ENCODE results near the gene IFI44. TPM values are rescaled to one million over a fixed set of nuclear protein-coding genes. Genes with fewer than 3 reads are reported as not detected.

Gene IFI44, protein sequence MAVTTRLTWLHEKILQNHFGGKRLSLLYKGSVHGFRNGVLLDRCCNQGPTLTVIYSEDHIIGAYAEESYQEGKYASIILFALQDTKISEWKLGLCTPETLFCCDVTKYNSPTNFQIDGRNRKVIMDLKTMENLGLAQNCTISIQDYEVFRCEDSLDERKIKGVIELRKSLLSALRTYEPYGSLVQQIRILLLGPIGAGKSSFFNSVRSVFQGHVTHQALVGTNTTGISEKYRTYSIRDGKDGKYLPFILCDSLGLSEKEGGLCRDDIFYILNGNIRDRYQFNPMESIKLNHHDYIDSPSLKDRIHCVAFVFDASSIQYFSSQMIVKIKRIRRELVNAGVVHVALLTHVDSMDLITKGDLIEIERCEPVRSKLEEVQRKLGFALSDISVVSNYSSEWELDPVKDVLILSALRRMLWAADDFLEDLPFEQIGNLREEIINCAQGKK
- total RNA-seq (10 to 100 TPM; 45.6 to 49.4 TPM), polyA plus RNA-seq (10 to 100 TPM; 20.2 to 43.6 TPM)

DNA sequence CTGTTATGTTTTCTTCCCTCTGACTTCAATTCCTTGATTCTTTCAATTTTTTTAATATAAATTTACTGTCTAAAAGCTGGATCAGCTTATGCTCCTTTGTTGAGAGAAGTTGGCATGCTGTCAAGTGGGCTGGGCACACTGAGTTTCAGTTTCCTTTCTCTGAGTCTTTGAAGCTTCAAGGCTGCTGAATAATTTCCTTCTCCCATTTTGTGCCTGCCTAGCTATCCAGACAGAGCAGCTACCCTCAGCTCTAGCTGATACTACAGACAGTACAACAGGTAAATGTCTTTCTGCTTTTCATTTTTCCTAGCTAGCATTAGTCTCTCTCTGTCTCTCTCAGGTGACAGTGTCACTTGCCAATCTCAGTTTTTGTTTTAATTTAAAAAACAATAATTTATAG lies at the start of gene IFI44:
TSS of gene IFI44 (plus strand) at position 204 of the 400 bp plus-strand sequence. CDS start 365 bp downstream, outside the sequence.
- peak within 1 kb of the TSS; percentile 66 for H3K27ac ChIP-seq (ENCODE audit: low read depth, low read length)
- peak; percentile 75 to 84 (median 78) for DNase-seq
- ChIA-PET POLR2A (ENCODE audit: partially characterized antibody) (interaction anchor here (1.0 to 1.5 kb wide), 6 partner anchors 21 to 32 kb away, joined by 3 to 14 read pairs (median 4); partner anchors contain the start of gene IFI44L), CTCF (ENCODE audit: partially characterized antibody) (interaction anchor here (0.7 to 2.4 kb wide), 8 partner anchors 21 to 32 kb away, joined by 3 to 11 read pairs (median 4); partner anchors contain the start of gene IFI44L)
- Mint-ChIP-seq H3K4me1 (peaks cover 46 to 88% (median 69%) of the 10 kb centered on the region in 4 donors), H3K27me3 (no peaks in the 10 kb centered on the region), H3K9me3 (peaks cover 2 to 23% (median 10%) of the 10 kb centered on the region in 8 donors), H3K27ac (peak within 1 kb of the TSS; percentile 88 to 97 (median 95)), H3K4me3 (peak within 1 kb of the TSS; percentile 90 to 97 (median 93)), H3K36me3 (peaks cover 20 to 36% of the 10 kb centered on the region in 2 donors)
- H3K4me1 ChIP-seq (ENCODE audit: insufficient read depth, low read length) = peaks cover 63% of the 10 kb centered on the region
- intact Hi-C loops (cut with micrococcal nuclease) = loop anchor here (1.0 kb wide), 1 partner anchor 32 kb away; no protein-coding TSS in a partner anchor
- no peaks in the 10 kb centered on the region for H3K36me3 ChIP-seq (ENCODE audit: insufficient read depth, low read length)
- H3K27me3 ChIP-seq (ENCODE audit: insufficient read depth, low read length) = no peaks in the 10 kb centered on the region
- H3K9me3 ChIP-seq (ENCODE audit: control insufficient read depth in 1 of 2, low read length in 2 of 2) = no peaks in the 10 kb centered on the region
- H3K4me3 ChIP-seq (ENCODE audit: low read length in 2 of 2) = peak within 1 kb of the TSS; percentile 68 to 73

DNA sequence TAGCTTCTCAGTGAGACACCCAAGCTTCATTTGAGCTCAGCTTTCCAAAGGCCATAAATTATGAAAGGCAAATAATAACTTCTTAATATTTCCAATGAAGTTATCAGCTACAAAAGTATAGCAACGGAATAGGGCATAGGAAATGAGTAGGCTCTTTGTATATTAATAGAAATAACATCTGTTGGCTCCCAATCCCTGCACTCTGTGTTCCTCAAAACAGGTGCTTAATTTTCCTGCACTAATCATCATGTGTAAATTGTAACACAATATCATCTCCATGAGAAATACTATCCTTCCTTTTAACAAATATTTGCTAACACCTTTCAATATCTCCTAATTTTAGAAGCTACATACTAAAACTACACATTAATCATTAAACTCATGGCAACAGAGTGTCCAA lies 48.6 kb upstream of the IFI44 start:
- H3K27ac Mint-ChIP-seq = peak overlapping the region in 1 of 7 donors; percentile 2
- H3K4me3 Mint-ChIP-seq = no peak overlapping the region
- H3K36me3 Mint-ChIP-seq = no peaks in the 10 kb centered on the region
- Histone ChIP-seq H3K4me1 (ENCODE audit: insufficient read depth, low read length) (no peaks in the 10 kb centered on the region), H3K9me3 (ENCODE audit: control insufficient read depth in 1 of 2, low read length in 2 of 2) (no peaks in the 10 kb centered on the region), H3K36me3 (ENCODE audit: insufficient read depth, low read length) (no peaks in the 10 kb centered on the region), H3K27ac (ENCODE audit: low read depth, low read length) (no peak overlapping the region), H3K27me3 (ENCODE audit: insufficient read depth, low read length) (no peaks in the 10 kb centered on the region), H3K4me3 (ENCODE audit: low read length in 2 of 2) (no peak overlapping the region)
- ChIA-PET POLR2A (ENCODE audit: partially characterized antibody) (no interaction called here), CTCF (ENCODE audit: partially characterized antibody) (interaction anchor here (1.1 kb wide), 1 partner anchor 11 kb away, joined by 3 read pairs; no protein-coding TSS in a partner anchor)
- H3K9me3 Mint-ChIP-seq = no peaks in the 10 kb centered on the region
- H3K27me3 Mint-ChIP-seq = peaks cover 0 to 4% of the 10 kb centered on the region in 2 donors
- intact Hi-C loops (cut with micrococcal nuclease) = no loop called here
- no peaks in the 10 kb centered on the region for H3K4me1 Mint-ChIP-seq
- no peak for DNase-seq

DNA sequence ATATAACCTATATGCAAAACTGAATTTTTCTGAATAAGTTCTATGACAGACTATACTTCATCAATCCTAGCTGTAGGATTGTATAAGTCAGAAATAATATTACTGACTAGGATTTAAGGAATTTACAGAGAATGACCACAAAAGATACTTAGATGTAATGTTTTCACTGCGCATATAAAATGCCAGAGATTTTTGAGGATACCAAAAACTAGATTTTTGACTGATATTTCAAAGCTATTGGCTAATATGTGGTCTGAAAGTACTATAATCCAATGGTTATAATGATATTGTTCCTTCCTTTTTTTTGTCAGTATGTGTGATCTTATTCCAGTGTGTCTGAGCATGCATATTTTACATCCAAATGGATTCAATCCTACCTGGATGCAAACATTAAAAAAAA lies 46.4 kb upstream of the IFI44 start:
- no peaks in the 10 kb centered on the region for H3K36me3 Mint-ChIP-seq
- peaks cover 3 to 5% of the 10 kb centered on the region in 2 donors for H3K27me3 Mint-ChIP-seq
- DNase-seq = no peak
- H3K4me1 Mint-ChIP-seq = no peaks in the 10 kb centered on the region
- H3K27ac ChIP-seq (ENCODE audit: low read depth, low read length) = no peak overlapping the region
- no peaks in the 10 kb centered on the region for H3K9me3 Mint-ChIP-seq
- H3K9me3 ChIP-seq (ENCODE audit: control insufficient read depth in 1 of 2, low read length in 2 of 2) = no peaks in the 10 kb centered on the region
- intact Hi-C loops (cut with micrococcal nuclease) = no loop called here
- no peak overlapping the region for H3K27ac Mint-ChIP-seq
- ChIA-PET POLR2A (ENCODE audit: partially characterized antibody) (no interaction called here), CTCF (ENCODE audit: partially characterized antibody) (no interaction called here)
- H3K4me3 ChIP-seq (ENCODE audit: low read length in 2 of 2) = no peak overlapping the region
- no peaks in the 10 kb centered on the region for H3K36me3 ChIP-seq (ENCODE audit: insufficient read depth, low read length)
- no peaks in the 10 kb centered on the region for H3K4me1 ChIP-seq (ENCODE audit: insufficient read depth, low read length)
- H3K27me3 ChIP-seq (ENCODE audit: insufficient read depth, low read length) = no peaks in the 10 kb centered on the region
- no peak overlapping the region for H3K4me3 Mint-ChIP-seq

DNA sequence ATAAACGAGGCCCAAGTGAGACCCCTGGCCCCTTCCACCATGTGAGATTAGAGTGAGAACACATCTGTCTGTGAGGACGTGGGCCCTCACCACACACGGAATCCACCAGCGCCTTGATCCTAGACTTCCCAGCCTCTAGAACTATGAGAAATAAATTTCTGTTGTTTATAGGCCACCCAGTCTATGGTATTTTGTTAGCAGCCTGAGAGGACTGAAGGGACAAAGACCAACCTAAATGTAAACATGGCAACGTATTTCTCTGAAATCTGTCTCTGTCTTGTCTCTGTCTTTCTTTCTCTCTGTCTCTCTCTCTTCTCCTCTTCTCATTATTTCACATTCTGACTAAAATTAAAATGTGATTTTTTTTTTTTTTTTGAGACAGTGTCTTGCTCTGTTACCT lies 45.0 kb upstream of the IFI44 start:
- Mint-ChIP-seq H3K27me3 (peaks cover 0 to 5% of the 10 kb centered on the region in 2 donors), H3K27ac (no peak overlapping the region), H3K36me3 (no peaks in the 10 kb centered on the region), H3K4me3 (no peak overlapping the region), H3K9me3 (no peaks in the 10 kb centered on the region), H3K4me1 (no peaks in the 10 kb centered on the region)
- CTCF ChIA-PET (ENCODE audit: partially characterized antibody) = no interaction called here
- no peaks in the 10 kb centered on the region for H3K27me3 ChIP-seq (ENCODE audit: insufficient read depth, low read length)
- H3K36me3 ChIP-seq (ENCODE audit: insufficient read depth, low read length) = no peaks in the 10 kb centered on the region
- H3K4me1 ChIP-seq (ENCODE audit: insufficient read depth, low read length) = no peaks in the 10 kb centered on the region
- POLR2A ChIA-PET (ENCODE audit: partially characterized antibody) = no interaction called here
- H3K27ac ChIP-seq (ENCODE audit: low read depth, low read length) = no peak overlapping the region
- no peaks in the 10 kb centered on the region for H3K9me3 ChIP-seq (ENCODE audit: control insufficient read depth in 1 of 2, low read length in 2 of 2)
- intact Hi-C loops (cut with micrococcal nuclease) = no loop called here
- DNase-seq = no peak
- H3K4me3 ChIP-seq (ENCODE audit: low read length in 2 of 2) = no peak overlapping the region

DNA sequence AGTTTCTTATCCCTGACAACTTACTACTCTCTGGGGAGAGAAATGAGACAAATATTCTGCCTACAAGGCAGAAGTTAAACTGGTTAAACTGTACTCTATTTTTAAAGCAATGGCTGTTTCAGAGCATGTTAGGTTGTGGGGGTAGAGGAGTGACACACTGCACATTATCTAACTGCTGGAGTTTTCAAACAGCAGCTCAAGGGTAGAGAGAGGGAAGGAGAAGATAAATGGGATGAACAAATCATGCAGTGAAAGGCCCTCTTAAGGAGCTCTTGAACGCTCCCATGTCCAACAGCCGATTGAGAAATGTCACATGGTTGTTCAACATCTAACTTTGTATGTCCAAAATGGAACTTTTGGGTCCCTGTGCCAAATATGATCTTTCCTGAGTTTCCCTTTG lies 43.4 kb upstream of the IFI44 start:
- Histone ChIP-seq H3K9me3 (ENCODE audit: control insufficient read depth in 1 of 2, low read length in 2 of 2) (no peaks in the 10 kb centered on the region), H3K4me3 (ENCODE audit: low read length in 2 of 2) (no peak overlapping the region), H3K27ac (ENCODE audit: low read depth, low read length) (no peak overlapping the region), H3K36me3 (ENCODE audit: insufficient read depth, low read length) (no peaks in the 10 kb centered on the region), H3K4me1 (ENCODE audit: insufficient read depth, low read length) (no peaks in the 10 kb centered on the region), H3K27me3 (ENCODE audit: insufficient read depth, low read length) (no peaks in the 10 kb centered on the region)
- Mint-ChIP-seq H3K9me3 (no peaks in the 10 kb centered on the region), H3K4me1 (no peaks in the 10 kb centered on the region), H3K36me3 (no peaks in the 10 kb centered on the region), H3K27me3 (peaks cover 0 to 8% of the 10 kb centered on the region in 2 donors), H3K4me3 (no peak overlapping the region), H3K27ac (peak overlapping the region in 1 of 7 donors; percentile 37)
- intact Hi-C loops (cut with micrococcal nuclease) = no loop called here
- CTCF ChIA-PET (ENCODE audit: partially characterized antibody) = interaction anchor here (1.1 kb wide), 1 partner anchor 475 kb away, joined by 3 read pairs; no protein-coding TSS in a partner anchor
- DNase-seq = no peak
- POLR2A ChIA-PET (ENCODE audit: partially characterized antibody) = no interaction called here

DNA sequence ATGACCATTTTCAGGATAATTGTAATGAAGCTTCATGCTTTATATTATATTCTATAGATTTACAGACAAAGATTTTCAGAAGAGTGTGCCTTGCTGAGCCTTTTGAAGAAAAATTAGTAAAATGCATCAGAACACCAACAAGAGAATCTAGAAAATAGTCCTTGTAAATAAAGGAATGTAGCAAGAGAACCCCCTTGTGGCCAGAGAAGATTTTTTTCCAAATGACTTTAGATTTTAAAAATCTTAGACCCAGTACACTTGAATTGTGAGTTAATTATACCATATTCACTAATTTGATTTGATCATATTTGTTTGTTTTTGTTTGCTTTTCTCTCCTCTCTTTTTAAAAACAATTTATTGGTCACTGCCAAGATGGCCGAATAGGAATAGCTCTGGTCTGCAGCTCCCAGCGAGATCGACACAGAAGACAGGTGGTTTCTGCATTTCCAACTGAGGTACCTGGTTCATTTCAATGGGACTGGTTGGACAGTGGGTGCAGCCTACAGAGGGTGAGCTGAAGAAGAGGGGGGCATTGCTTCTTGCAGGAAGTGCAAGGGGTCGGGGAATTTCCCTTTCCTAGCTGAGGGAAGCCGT lies 42.2 kb upstream of the IFI44 start:
- H3K4me1 Mint-ChIP-seq = no peaks in the 10 kb centered on the region
- POLR2A ChIA-PET (ENCODE audit: partially characterized antibody) = no interaction called here
- peak overlapping the region in 1 of 8 donors; percentile 26 for H3K4me3 Mint-ChIP-seq

DNA sequence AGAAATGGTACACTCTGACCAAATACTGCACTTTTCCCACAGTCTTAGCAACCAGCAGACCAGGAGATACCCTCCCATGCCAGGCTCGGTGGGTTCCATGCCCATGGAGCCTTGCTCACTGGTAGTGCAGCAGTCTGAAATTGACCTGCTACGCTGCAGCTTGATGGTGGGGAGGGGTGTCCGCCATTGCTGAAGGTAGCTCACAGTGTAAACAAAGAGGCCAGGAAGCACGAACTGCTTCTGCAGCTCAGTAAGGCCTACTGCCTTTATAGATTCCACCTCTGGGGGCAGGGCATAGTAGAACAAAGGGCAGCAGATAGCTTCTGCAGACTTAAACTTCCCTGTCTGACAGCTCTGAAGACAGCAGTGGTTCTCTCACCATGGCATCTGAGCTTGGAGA lies 41.7 kb upstream of the IFI44 start:
- H3K4me3 Mint-ChIP-seq = no peak overlapping the region
- Histone ChIP-seq H3K36me3 (ENCODE audit: insufficient read depth, low read length) (no peaks in the 10 kb centered on the region), H3K4me1 (ENCODE audit: insufficient read depth, low read length) (no peaks in the 10 kb centered on the region), H3K4me3 (ENCODE audit: low read length in 2 of 2) (no peak overlapping the region), H3K9me3 (ENCODE audit: control insufficient read depth in 1 of 2, low read length in 2 of 2) (no peaks in the 10 kb centered on the region), H3K27me3 (ENCODE audit: insufficient read depth, low read length) (no peaks in the 10 kb centered on the region), H3K27ac (ENCODE audit: low read depth, low read length) (no peak overlapping the region)
- ChIA-PET POLR2A (ENCODE audit: partially characterized antibody) (no interaction called here), CTCF (ENCODE audit: partially characterized antibody) (interaction anchor here (0.8 to 2.1 kb wide), 7 partner anchors 9 to 463 kb away, joined by 3 to 8 read pairs (median 4); no protein-coding TSS in a partner anchor)
- no peak for DNase-seq
- no peak overlapping the region for H3K27ac Mint-ChIP-seq
- no peaks in the 10 kb centered on the region for H3K4me1 Mint-ChIP-seq
- H3K27me3 Mint-ChIP-seq = peaks cover 2 to 8% of the 10 kb centered on the region in 2 donors
- intact Hi-C loops (cut with micrococcal nuclease) = loop anchor here (1.0 kb wide), 1 partner anchor 478 kb away; no protein-coding TSS in a partner anchor
- no peaks in the 10 kb centered on the region for H3K9me3 Mint-ChIP-seq
- no peaks in the 10 kb centered on the region for H3K36me3 Mint-ChIP-seq

More for the DNA sequence above, 42.2 kb upstream of the IFI44 start:
- DNase-seq = no peak
- no peak overlapping the region for H3K27ac ChIP-seq (ENCODE audit: low read depth, low read length)
- no peaks in the 10 kb centered on the region for H3K4me1 ChIP-seq (ENCODE audit: insufficient read depth, low read length)
- Mint-ChIP-seq H3K36me3 (no peaks in the 10 kb centered on the region), H3K27ac (no peak overlapping the region), H3K9me3 (no peaks in the 10 kb centered on the region), H3K27me3 (peaks cover 1 to 8% of the 10 kb centered on the region in 2 donors)
- no peaks in the 10 kb centered on the region for H3K27me3 ChIP-seq (ENCODE audit: insufficient read depth, low read length)
- no peaks in the 10 kb centered on the region for H3K9me3 ChIP-seq (ENCODE audit: control insufficient read depth in 1 of 2, low read length in 2 of 2)
- H3K4me3 ChIP-seq (ENCODE audit: low read length in 2 of 2) = no peak overlapping the region
- CTCF ChIA-PET (ENCODE audit: partially characterized antibody) = interaction anchor here (0.8 to 2.1 kb wide), 7 partner anchors 10 to 462 kb away, joined by 3 to 8 read pairs (median 4); no protein-coding TSS in a partner anchor
- H3K36me3 ChIP-seq (ENCODE audit: insufficient read depth, low read length) = no peaks in the 10 kb centered on the region
- intact Hi-C loops (cut with micrococcal nuclease) = loop anchor here (1.0 kb wide), 1 partner anchor 477 kb away; no protein-coding TSS in a partner anchor

Measured in CD4-positive, alpha-beta memory T cell (primary cell).